ENCODE measurements around the gene TENT4A. TPM values are rescaled to one million over a fixed set of nuclear protein-coding genes. Genes with fewer than 3 reads are reported as not detected.
A peak's percentile ranks its signal among the peaks of the same experiment; 100 is the strongest.

The TENT4A gene
- total and polyA plus RNA-seq, 11 donors: 4.3 to 20.3 (median 11.2) TPM

DNA sequence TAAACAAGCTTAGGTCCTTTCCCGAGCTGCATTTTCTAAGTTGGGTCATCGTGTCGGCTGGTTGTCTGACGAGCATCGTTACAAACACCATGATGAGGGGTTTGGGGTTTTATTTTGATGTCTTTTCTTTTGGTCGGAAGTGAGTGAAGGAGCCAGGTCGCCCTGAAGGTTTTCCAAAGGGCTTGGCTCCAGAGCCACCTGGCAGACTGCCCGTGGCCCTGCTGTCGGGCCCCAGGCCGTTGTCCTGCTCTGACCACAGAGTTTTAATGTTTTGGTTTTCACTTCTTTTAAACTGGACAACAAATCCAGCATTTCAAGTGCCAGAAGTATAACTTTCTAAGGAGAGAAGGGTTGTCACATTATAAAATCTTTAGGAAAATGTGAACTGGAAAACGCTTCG, 42.3 kb downstream of the TENT4A start:
- peak in 1 of 5 donors; percentile 25 for DNase-seq

GRCh38 chr5:6755941-6756340, 42.7 kb downstream of the TENT4A start:
- Histone ChIP-seq H3K27me3 (no peaks in the 10 kb centered on the region), H3K27ac (no peak overlapping the region), H3K9me3 (no peaks in the 10 kb centered on the region), H3K36me3 (peaks cover 0 to 79% (median 71%) of the 10 kb centered on the region in 9 donors), H3K4me1 (peaks cover 0 to 8% (median 0%) of the 10 kb centered on the region in 12 donors), H3K4me3 (no peak overlapping the region)
- WGBS, 4 donors: 95 to 96% (median 96%) methylated on average over 17 of the region's 17 CpGs
- ATAC-seq: no peak
- intact Hi-C loops (cut with DNase I): loop anchor here in 2 of 10 donors (10.0 kb wide), 2 partner anchors 381 to 1261 kb away; partner anchors contain the start of gene MED10 (in 1 of the 2)
- TF ChIP-seq POLR2A (IDR thresholded peaks at IDR 0.05): no peak
- TF ChIP-seq, protein P1, sequence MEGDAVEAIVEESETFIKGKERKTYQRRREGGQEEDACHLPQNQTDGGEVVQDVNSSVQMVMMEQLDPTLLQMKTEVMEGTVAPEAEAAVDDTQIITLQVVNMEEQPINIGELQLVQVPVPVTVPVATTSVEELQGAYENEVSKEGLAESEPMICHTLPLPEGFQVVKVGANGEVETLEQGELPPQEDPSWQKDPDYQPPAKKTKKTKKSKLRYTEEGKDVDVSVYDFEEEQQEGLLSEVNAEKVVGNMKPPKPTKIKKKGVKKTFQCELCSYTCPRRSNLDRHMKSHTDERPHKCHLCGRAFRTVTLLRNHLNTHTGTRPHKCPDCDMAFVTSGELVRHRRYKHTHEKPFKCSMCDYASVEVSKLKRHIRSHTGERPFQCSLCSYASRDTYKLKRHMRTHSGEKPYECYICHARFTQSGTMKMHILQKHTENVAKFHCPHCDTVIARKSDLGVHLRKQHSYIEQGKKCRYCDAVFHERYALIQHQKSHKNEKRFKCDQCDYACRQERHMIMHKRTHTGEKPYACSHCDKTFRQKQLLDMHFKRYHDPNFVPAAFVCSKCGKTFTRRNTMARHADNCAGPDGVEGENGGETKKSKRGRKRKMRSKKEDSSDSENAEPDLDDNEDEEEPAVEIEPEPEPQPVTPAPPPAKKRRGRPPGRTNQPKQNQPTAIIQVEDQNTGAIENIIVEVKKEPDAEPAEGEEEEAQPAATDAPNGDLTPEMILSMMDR (IDR thresholded peaks at IDR 0.05): no peak
- no peak for DNase-seq

More for the DNA sequence above, 42.3 kb downstream of the TENT4A start:
- Histone ChIP-seq H3K27me3 (no peaks in the 10 kb centered on the region), H3K36me3 (peaks cover 0 to 84% (median 75%) of the 10 kb centered on the region in 9 donors), H3K4me1 (peaks cover 0 to 8% (median 0%) of the 10 kb centered on the region in 12 donors), H3K9me3 (no peaks in the 10 kb centered on the region), H3K27ac (no peak overlapping the region), H3K4me3 (no peak overlapping the region)
- intact Hi-C loops (cut with DNase I): loop anchor here in 2 of 10 donors (10.0 kb wide), 2 partner anchors 381 to 1261 kb away; partner anchors contain the start of gene MED10 (in 1 of the 2)
- 64 to 78% (median 74%) methylated on average over 12 of the region's 12 CpGs for WGBS, 4 donors
- no peak for TF ChIP-seq POLR2A (IDR thresholded peaks at IDR 0.05)
- TF ChIP-seq, protein P1 (IDR thresholded peaks at IDR 0.05): no peak
- peak in 1 of 4 donors; percentile 34 for ATAC-seq

GRCh38 chr5:6757414-6757969, 44.3 kb downstream of the TENT4A start:
- Histone ChIP-seq H3K9me3 (peaks cover 0 to 4% (median 0%) of the 10 kb centered on the region in 12 donors), H3K27me3 (no peaks in the 10 kb centered on the region), H3K4me1 (peaks cover 0 to 8% (median 0%) of the 10 kb centered on the region in 12 donors), H3K36me3 (peaks cover 0 to 64% (median 56%) of the 10 kb centered on the region in 9 donors), H3K4me3 (no peak overlapping the region), H3K27ac (no peak overlapping the region)
- ATAC-seq: no peak
- TF ChIP-seq POLR2A (IDR thresholded peaks at IDR 0.05): no peak
- TF ChIP-seq, protein P1 (IDR thresholded peaks at IDR 0.05): no peak
- intact Hi-C loops (cut with DNase I): loop anchor here in 2 of 10 donors (10.0 kb wide), 2 partner anchors 383 to 1263 kb away; partner anchors contain the start of gene MED10 (in 1 of the 2)
- peak in 1 of 5 donors; percentile 10 for DNase-seq
- 92 to 96% (median 96%) methylated on average over 8 of the region's 8 CpGs for WGBS, 4 donors

GRCh38 chr5:6758236-6758635, 45.0 kb downstream of the TENT4A start:
- DNase-seq (no peak), ATAC-seq (peak in 1 of 4 donors; percentile 4)
- H3K4me3 ChIP-seq: no peak overlapping the region
- 80 to 90% (median 88%) methylated on average over 6 of the region's 6 CpGs for WGBS, 4 donors
- peaks cover 0 to 8% (median 0%) of the 10 kb centered on the region in 12 donors for H3K4me1 ChIP-seq
- peaks cover 0 to 4% (median 0%) of the 10 kb centered on the region in 12 donors for H3K9me3 ChIP-seq
- no peaks in the 10 kb centered on the region for H3K27me3 ChIP-seq
- intact Hi-C loops (cut with DNase I): loop anchor here in 2 of 10 donors (10.0 kb wide), 2 partner anchors 383 to 1263 kb away; partner anchors contain the start of gene MED10 (in 1 of the 2)
- no peak for TF ChIP-seq POLR2A (IDR thresholded peaks at IDR 0.05)
- TF ChIP-seq, protein P1 (IDR thresholded peaks at IDR 0.05): no peak
- H3K36me3 ChIP-seq: peaks cover 0 to 56% (median 48%) of the 10 kb centered on the region in 9 donors
- no peak overlapping the region for H3K27ac ChIP-seq
